GM18909 (cell line): Measurements from ENCODE around the gene SLC25A44.
A peak's percentile ranks its signal among the peaks of the same experiment; 100 is the strongest.
"Not testable (repeated sequence)": the region's sequence is repeated elsewhere in the genome, so short reads cannot be mapped to it uniquely, and the experiment has no call there.

ENCODE experiments used
- ATAC-seq: cut with Tn5 transposase; IDR thresholded peaks from one replicate; pipeline ENCODE4 v1.9.1; 2021; ENCODE audit warnings: mild to moderate bottlenecking; ENCODE audit not compliant: unreplicated experiment, poor library complexity

SLC25A44 gene

DNA sequence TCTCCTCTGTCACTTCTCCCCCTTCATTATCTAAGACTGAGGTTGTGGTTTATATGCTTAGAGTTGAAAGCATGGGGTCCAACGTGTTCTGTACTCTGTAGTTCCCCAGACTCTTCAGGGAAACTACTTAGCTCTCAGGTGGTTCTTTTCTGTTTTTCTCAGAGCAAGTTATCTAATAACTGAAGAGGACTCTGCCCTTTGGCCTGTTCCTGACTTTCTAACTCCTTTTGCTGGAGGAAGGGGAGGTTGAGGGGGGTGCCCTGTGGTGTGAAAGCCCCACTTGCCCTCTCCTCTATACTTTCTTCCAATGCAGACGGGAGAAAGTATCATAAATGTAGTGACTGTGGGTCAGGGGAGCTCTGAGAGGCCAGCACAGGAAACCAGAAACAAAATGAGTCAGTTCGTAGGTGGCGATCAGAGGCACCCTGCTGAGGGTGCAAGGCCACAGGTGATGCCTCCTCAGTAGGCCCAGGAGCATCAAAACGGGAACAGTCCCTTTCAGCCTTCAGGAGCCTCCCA lies 5.0 kb downstream of the SLC25A44 start:
- no peak for ATAC-seq

DNA sequence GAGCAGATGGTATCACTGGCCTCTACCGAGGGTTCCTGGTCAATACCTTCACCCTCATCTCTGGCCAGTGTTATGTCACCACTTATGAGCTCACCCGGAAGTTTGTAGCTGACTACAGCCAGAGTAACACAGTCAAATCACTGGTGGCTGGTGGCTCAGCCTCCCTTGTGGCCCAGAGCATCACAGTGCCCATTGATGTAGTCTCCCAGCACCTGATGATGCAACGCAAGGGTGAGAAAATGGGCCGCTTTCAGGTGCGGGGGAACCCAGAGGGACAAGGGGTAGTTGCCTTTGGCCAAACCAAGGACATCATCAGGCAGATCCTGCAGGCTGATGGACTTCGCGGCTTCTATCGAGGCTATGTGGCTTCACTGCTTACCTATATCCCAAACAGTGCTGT lies 6.1 kb downstream of the SLC25A44 start:
- no peak for ATAC-seq

DNA sequence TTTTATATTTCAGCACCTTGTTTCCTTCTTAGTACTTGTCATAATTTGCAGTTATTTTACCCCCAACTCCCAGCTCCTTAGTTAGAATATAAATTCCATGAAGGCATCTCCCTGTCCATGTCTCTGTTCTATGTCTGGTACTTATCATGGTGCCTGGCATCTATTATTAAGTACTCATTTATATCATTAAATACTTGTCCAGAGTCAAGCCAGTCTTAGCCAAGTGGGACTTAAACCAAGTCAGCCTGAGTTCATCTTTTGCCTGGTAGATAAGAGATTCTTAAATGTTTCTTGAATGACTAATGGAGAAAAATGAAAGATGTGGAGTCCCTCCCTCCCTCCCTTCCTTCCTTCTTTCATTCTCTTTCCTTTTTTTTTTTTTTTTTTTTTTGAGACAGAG lies 9.4 kb downstream of the SLC25A44 start:
- ATAC-seq, result no peak

DNA sequence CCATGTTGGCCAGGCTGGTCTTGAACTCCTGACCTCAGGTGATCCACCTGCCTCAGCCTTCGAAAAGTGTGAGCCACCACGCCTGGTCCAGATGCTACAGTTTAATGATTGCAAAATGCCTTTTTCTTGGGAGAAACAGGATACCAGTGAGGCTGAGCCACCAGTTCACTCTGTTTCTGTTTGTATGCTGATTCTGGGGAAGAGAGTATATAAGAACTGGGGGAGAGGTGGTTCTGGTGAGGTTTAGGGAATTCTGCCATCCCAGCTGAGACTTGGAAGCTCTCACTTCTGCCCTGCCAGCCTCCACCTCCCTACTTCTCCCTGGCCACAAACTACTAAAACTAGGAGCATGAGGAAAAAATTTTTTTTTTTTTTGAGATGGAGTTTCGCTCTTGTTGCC lies 10.8 kb downstream of the SLC25A44 start:
- no peak for ATAC-seq

DNA sequence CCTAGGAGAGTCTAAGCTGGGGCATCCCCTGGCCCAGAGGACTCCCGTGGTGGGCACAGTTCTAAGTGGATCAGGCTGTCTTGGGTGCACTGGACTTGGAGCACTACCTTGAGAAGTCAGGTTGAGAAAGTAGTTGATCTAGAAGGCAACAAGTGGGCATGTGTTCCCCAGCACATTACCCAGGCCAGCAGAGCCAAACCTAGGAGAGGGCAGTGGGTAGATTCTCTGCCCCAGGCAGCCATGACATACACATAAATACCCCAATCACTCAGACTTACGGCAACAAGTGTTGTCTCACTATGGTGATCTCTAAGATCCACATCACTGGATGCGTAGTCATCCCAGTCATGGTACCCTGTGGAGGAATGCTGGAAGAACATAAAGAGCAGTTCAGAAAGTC lies 17.3 kb downstream of the SLC25A44 start:
- no peak for ATAC-seq

DNA sequence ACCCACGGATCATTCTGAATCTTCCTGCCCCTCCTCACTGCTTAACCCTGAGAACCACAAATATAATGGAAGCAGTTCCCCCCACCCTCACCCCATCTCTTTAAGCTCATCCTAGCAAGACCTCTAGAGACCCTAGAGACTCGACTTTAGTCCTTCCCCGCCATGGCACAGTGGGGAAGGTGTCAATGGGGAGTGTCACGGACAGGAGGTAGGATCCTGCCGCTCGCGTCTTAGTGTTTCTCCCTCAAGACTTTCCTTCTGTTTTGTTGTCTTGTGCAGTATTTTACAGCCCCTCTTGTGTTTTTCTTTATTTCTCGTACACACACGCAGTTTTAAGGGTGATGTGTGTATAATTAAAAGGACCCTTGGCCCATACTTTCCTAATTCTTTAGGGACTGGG lies 18.2 kb downstream of the SLC25A44 start:
- no peak for ATAC-seq

DNA sequence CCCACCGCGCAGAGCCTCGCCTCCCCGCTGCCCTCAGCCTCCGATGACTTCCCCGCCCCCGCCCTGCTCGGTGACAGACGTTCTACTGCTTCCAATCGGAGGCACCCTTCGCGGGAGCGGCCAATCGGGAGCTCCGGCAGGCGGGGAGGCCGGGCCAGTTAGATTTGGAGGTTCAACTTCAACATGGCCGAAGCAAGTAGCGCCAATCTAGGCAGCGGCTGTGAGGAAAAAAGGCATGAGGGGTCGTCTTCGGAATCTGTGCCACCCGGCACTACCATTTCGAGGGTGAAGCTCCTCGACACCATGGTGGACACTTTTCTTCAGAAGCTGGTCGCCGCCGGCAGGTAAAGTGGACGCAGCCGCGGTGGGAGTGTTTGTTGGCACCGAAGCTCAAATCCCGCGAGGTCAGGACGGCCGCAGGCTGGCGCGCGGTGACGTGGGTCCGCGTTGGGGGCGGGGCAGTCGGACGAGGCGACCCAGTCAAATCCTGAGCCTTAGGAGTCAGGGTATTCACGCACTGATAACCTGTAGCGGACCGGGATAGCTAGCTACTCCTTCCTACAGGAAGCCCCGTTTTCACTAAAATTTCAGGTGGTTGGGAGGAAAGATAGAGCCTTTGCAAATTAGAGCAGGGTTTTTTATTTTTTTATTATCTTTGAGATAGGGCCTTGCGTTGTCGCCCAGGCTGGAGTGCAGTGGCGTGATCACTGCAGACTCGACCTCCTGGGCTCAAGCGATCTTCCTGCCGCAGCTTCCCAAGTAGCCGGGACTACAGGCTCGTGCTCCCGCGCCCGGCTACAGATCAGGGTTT lies 19.1 kb downstream of the SLC25A44 start, which contains the start of gene PMF1:
Gene PMF1 (plus strand): TSS at position 175 of the 811 bp plus-strand sequence. CDS start 9 bp downstream, at position 184.
- ATAC-seq, result peak; percentile 91

DNA sequence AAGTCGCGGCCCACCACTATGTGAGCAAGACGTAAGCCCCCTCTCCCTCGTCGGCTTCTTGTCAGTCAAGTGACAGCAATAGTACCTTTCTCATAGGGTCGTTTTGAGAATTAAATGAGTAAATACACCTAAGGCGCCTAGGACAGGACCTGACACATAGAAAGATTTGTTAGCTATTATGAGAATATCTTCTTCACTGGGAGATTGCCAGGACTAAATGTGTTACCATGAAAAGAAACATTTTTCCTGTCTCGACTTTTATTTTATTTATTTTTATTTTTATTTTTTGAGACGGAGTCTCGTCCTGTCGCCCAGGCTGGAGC lies 19.7 kb downstream of the SLC25A44 start:
- ATAC-seq, result no peak

DNA sequence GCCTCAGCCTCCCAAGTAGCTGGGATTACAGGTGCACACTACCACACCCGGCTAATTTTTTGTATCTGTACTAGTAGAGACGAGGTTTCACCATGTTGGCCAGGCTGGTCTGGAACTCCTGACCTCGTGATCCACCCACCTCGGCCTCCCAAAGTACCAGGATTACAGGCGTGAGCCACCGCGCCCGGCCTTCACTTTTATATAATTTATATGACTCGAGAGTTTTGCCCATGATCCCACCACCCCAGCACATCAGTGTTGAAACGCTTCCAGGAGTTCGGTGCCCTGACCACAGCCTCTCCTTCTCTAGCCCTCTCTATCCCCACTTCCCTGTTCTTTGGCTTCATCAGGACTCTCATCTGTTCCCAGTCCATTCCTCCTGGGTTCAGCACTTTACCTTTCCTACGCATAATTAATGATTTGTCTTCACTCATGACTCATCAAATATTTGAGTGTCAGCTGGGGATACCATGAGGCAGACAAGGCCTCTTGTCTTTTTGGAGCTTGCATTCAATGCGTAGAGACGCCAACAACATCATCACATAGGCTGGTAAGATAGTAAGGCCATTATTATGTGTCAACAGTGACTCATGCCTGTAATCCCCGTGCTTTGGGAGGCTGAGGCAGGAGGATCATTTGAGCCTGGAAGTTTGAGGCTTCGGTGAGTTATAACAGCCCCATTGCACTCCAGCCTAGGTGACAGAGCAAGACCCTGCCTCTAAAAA lies 20.3 kb downstream of the SLC25A44 start:
- no peak for ATAC-seq

DNA sequence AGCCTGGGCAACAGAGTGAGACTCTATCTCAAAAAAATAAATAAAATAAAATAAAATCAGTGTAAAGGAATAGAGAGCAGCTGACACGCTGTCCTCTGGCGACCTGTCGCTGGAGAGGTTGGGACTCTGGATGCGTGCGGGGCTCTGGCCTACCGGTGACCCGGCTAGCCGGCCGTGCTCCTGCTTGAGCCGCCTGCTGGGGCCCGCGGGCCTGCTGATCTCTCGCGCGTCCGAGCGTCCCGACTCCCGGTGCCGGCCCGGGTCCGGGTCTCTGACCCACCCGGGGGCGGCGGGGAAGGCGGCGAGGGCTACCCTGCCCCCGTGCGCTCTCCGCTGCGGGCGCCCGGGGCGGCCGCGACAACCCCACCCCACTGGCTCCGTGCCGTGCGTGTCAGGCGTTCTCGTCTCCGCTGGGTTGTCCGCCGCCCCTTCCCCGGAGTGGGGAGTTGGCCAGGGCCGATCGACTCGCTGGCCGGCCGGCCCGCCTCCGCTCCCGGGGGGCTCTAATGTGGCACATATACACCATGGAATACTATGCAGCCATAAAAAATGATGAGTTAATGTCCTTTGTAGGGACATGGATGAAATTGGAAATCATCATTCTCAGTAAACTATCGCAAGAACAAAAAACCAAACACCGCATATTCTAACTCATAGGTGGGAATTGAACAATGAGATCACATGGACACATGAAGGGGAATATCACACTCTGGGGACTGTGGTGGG lies 22.6 kb downstream of the SLC25A44 start:
- ATAC-seq, result not testable (repeated sequence)

DNA sequence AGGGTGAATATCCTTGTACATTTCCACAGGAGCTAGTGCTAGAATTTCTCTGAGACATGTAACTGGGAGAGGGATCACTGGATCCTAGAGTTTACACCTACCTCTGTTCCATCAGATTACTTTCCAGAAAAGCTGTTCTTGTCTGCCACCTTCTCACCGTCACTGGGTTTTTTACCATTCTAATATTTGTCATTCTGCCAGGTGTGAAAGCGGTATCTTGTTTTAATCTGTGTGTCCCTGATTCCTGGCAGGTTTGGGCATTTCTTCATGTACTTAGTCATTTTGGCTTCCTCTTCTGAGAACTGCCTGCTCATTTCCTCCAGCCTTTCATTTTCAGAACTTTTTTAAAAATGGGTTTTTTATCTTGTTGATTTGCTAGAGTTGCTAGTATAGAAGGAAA lies 24.0 kb downstream of the SLC25A44 start:
- ATAC-seq, result no peak

DNA sequence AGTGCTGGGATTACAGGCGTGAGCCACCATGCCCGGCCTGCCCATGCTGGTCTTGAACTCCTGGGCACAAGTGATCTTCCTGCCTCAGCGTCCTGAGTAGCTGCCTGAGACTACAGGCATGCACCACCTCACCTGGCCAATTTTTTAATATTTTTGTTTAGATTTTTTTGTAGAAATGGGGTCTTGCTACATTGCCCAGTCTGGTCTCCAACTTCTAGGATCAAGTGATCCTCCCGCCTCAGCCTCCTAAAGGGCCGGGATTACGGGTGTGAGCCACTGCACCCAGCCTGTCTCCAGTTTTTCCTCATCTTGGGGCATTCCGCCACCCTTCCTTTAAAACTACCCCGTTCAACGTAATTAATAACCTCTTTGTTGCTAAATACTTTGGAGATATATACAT lies 26.3 kb downstream of the SLC25A44 start:
- ATAC-seq, result no peak

DNA sequence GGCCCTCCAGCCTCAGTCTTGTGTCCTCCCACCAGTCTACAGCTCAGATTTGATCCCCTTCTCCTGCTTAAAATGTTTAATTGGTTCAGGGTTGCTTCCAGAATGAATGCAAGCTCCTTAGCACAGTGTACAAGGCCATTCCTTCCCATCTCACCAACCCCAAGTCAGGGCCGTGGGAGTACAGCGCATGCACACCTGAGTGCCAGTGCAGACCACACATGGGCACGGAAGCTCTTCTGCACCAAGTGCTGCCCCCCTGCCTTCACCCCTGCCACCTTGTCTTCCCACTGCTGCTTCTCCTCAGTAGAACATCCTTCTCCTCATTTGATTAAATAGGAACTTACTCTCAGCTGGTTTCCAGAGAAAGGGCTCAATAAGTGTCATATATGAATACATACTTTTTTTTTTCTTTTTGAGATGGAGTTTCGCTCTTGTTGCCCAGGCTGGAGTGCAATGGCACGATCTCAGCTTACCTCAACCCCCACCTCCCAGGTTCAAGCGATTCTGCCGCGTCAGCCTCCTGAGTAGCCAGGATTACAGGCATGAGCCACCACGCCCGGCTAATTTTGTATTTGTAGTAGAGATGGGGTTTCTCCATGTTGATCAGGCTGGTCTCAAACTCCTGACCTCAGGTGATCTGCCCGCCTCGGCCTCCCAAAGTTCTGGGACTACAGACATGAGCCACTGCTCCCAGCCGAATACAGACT lies 28.2 kb downstream of the SLC25A44 start:
- ATAC-seq, result no peak

DNA sequence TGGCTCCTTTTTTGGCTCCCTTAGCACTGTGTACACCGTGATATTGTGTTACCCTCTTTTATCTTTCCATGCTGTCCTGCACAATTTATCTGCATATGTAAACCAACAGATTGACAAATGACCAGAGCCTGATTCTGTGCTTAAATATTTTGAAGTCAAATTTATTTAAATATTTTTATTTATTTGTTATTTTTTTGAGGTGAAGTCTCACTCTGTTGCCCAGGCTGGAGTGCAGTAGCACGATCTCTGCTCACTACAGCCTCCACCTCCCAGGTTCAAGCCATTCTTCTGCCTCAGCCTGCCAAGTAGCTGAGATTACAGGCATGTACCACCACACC lies 31.7 kb downstream of the SLC25A44 start:
- ATAC-seq, result peak; percentile 1

DNA sequence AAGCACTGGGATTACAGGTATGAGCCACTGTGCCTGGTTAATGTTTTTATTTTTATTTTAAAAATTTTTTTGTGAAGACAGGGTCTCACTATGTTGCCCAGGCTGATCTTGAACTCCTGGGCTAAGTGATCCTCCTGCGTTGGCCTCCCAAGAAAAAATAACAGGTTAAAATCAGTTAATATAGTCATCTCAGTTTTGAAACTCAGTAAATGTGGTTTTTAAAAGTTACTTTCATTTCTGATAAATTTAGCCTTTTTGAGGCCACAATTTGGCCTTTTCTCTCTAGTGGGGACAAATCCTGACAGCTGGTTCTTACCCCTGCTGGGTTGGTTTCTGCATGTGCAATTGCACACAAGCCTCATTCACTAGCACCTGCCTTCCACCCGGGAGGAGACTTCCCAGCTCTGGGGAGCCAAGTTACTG lies 32.2 kb downstream of the SLC25A44 start:
- ATAC-seq, result peak; percentile 61

DNA sequence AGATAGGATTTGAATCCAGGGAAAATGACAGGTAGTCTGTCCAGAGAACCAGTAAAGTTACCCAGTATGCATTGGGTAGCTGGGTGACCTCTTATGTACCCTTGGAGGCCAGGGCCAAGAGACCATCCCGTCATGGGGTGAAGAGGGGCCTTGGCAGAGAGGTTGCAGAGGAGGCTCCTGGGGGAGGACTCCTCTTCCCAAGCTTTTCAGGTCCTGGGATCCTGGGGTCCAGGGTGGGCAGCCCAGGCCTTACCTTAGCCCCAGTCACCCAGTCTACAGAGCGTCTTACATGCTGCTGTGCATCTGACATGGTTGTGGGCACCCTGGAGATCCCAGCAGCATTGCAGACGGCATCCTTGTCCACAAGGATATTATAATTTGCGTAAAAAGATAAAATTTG lies 32.9 kb downstream of the SLC25A44 start:
- ATAC-seq, result no peak

DNA sequence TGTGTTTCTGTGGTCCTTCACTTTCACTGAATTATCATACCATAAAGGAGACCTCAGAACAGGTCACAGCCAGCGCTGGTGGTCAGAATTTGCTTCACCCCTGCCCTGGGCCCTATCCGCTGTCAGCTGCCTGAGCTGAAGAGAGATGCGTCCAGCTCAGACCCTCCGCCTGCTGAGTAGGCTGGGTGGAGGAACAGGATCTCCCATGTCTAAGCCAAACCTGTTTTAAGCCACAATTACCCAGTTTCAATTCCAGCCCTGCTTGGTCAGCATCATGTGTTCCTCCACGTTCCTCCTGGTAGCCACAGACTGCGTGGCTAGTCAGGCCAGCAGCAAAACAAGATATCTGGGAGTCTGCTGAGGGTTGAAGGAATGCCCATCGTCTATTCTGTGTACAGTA lies 34.6 kb downstream of the SLC25A44 start:
- ATAC-seq, result no peak

DNA sequence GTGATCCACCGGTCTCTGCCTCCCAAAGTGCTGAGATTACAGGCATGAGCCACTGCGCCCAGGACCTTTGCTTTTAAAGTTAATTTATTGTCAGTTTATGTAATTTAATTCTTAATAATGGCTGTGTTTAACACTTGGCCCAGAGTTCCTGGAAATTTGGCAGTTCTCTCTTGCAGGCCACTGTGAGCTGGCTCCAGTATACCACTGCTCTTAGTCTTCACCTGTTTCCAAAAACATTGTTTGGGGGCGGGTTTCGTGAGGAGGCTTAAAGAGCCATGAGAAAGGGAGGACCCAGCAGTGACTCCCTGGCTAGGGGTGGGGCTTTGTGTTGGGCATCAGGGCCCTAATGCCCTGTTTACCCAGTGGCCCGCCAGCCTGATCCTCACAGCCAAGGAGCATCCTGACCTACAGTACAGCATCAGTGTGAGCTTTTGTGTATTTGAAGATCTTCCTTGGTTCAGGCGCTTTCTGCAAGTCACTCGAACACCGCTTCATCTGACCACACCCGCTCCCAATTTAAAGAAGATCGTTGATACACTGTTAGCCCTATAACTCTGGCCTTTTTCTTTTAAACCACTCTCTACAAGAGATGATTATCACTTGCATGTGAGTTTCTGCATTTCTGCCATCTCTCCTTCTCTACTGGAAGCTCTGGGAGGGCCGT lies 36.0 kb downstream of the SLC25A44 start:
- no peak for ATAC-seq

DNA sequence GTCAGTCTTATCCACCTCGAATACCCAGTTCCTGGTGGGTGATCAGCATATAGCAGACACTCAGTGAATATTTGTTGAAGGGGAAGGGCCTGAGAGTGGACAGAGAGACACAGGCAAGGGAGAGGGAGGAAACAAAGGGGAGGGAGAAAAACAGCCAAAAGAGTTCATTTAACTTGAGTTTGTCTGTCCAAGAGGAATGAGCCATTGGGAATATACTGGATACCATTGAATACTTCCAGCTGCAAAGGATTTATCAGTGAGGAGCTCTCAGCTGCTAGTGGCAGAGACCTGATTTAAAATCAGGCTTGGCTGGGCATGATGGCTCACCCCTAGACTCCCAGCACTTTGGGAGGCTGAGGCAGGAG lies 36.6 kb downstream of the SLC25A44 start:
- no peak for ATAC-seq
